Spleen (tissue), 7 donors: ENCODE data around the gene SIDT2.

Source experiments
- CTCF ChIP-seq, 11 experiments: fragments of 200-600 bp in 7 of 11; fragments of 450-650 bp in 4 of 11; sonication (generic) in 4 of 11; IDR thresholded peaks in 8 of 11; conservative IDR thresholded peaks in 3 of 11; 1 replicate in 7 of 11; 2 replicates in 4 of 11; pipeline versions ENCODE4 v1.4.0 to v1.8.0; 2016 to 2021; ENCODE audit warnings: antibody characterized with exemption in 11 of 11, inconsistent platforms in 4 of 11, mild to moderate bottlenecking in 1 of 11
- POLR2AphosphoS5 ChIP-seq, 3 donors: sonication (generic); formaldehyde crosslinking; IDR thresholded peaks; one replicate each; pipeline ENCODE4 v1.5.1; 2017; ENCODE audit warnings: antibody characterized with exemption in 3 of 3
- donor health status: DM: no; HTN: no; CAD: no; lungs with moderate emphysema.
- donor health status: DM: no; HTN: no; CAD: no.
- donor health status: DM: no; HTN: no; CAD: no.

GRCh38 chr11:117172724-117173421 is 5.7 kb upstream of the SIDT2 start:
- TF ChIP-seq CTCF (IDR thresholded peaks at IDR 0.05 in 8 of 11, conservative IDR thresholded peaks at IDR 0.05 in 3 of 11) = no peak
- peak in 1 of 3 donors; percentile 7 for TF ChIP-seq POLR2AphosphoS5 (IDR thresholded peaks at IDR 0.05)
